H1 (cell line): ENCODE measurements around the gene SLC52A3. TPM values are rescaled to one million over a fixed set of nuclear protein-coding genes. Genes with fewer than 3 reads are reported as not detected.

Experiments used
- polyA plus RNA-seq, 7 experiments: library from polyadenylated mRNA; depleted of rRNA in 3 of 7; stranded (reverse) in 5 of 7; unstranded in 2 of 7; fragments of >200 nt in 5 of 7; fragments of 200-250 nt in 2 of 7; gene quantifications; 1 replicate in 5 of 7; 2 replicates in 1 of 7; 4 replicates in 1 of 7; pipeline versions ENCODE4 v1.2.1 to v1.2.3, GENCODE V29; 2011 to 2013; ENCODE audit warnings: missing spikeins in 2 of 7, mixed read lengths in 2 of 7
- total RNA-seq: library from RNA; stranded (reverse); fragmentation: NEBNext Ultra II Directional; extraction: Animal tissue kit (Norgen Biotek cat#: 25700); gene quantifications from 2 replicates; pipeline ENCODE4 v1.2.1, GENCODE V29; 2021

Gene SLC52A3
- total and polyA plus RNA-seq, 2 of the 8 experiments (the other 6 are each of a cell fraction or from before 2014, with no cell fraction given), result 2.3 to 4.2 TPM

Other genes with a start within 250 kb of the SLC52A3 start
- 247 and 260 TPM in 2 replicates for gene CSNK2A1, start 224.7 kb downstream of the SLC52A3 start, total RNA-seq
- gene CSNK2A1, start 224.7 kb downstream of the SLC52A3 start, polyA plus RNA-seq (2011; rRNA removed), result 107 and 117 TPM in 2 replicates
- gene TCF15, start 158.2 kb downstream of the SLC52A3 start, total RNA-seq, result 6.9 and 7.3 TPM in 2 replicates
- gene TCF15, start 158.2 kb downstream of the SLC52A3 start, polyA plus RNA-seq (2011; rRNA removed), result 3.7 and 4.4 TPM in 2 replicates
- 15.8 and 16.7 TPM in 2 replicates for gene SRXN1, start 115.3 kb downstream of the SLC52A3 start, total RNA-seq
- gene SRXN1, start 115.3 kb downstream of the SLC52A3 start, polyA plus RNA-seq (2011; rRNA removed), result 12.2 and 12.7 TPM in 2 replicates
- 0.27 and 0.34 TPM in 2 replicates for gene SCRT2, start 92.7 kb downstream of the SLC52A3 start, total RNA-seq
- gene SCRT2, start 92.7 kb downstream of the SLC52A3 start, polyA plus RNA-seq (2011; rRNA removed), result 0.12 and 0.14 TPM in 2 replicates
- gene FAM110A, start 65.2 kb upstream of the SLC52A3 start, total RNA-seq, result 10.9 and 13.1 TPM in 2 replicates
- 10.1 and 18.5 TPM in 2 replicates for gene FAM110A, start 65.2 kb upstream of the SLC52A3 start, polyA plus RNA-seq (2011; rRNA removed)
- gene ANGPT4, start 147.8 kb upstream of the SLC52A3 start, total RNA-seq, result 0.06 and 0.07 TPM in 2 replicates
- 0.25 and 0.33 TPM in 2 replicates for gene ANGPT4, start 147.8 kb upstream of the SLC52A3 start, polyA plus RNA-seq (2011; rRNA removed)
- gene RSPO4, start 233.8 kb upstream of the SLC52A3 start, total RNA-seq, result 5.1 and 6.4 TPM in 2 replicates
- 3.4 and 5.9 TPM in 2 replicates for gene RSPO4, start 233.8 kb upstream of the SLC52A3 start, polyA plus RNA-seq (2011; rRNA removed)